Measurements from ENCODE around the gene DNAH1. TPM values are rescaled to one million over a fixed set of nuclear protein-coding genes. Genes with fewer than 3 reads are reported as not detected.

Gene DNAH1
- total and polyA plus RNA-seq, 2 of the 13 experiments (the other 11 are each of a cell fraction or from before 2014, with no cell fraction given) = 0.64 to 3.5 TPM

- Histone ChIP-seq H3K4me3 (replicated peaks in 1 of 3; ENCODE audit: insufficient read depth in 1 of 3, low read depth in 2 of 3, low read length in 3 of 3) (no peak overlapping the region), H4K20me1 (ENCODE audit: insufficient read depth, low read length) (no peaks in the 10 kb centered on the region), H3K27ac (ENCODE audit: extremely low read length, insufficient read depth, low read length) (no peak overlapping the region), H3K4me1 (ENCODE audit: insufficient read depth, low read length) (peaks cover 5% of the 10 kb centered on the region; the same call in 1 of the 2 replicates), H3K4me2 (ENCODE audit: low read depth, low read length) (no peak overlapping the region), H3K36me3 (replicated peaks in 1 of 2; ENCODE audit: control insufficient read depth in 1 of 2, insufficient read depth in 2 of 2, low read length in 2 of 2) (no peaks in the 10 kb centered on the region), H3K9me3 (ENCODE audit: low read length) (no peaks in the 10 kb centered on the region), H3K27me3 (ENCODE audit: control insufficient read depth in 1 of 2, insufficient read depth in 2 of 2, low read length in 2 of 2) (no peaks in the 10 kb centered on the region), H3K9ac (ENCODE audit: insufficient read depth, low read depth, low read length) (no peak overlapping the region), H3K79me2 (ENCODE audit: insufficient read depth, low read length) (no peaks in the 10 kb centered on the region), H2AFZ (ENCODE audit: low read length) (no peak overlapping the region)
- intact Hi-C loops (cut with micrococcal nuclease; ENCODE audit: unreplicated experiment) (no loop called here), in situ Hi-C loops (cut with HindIII; ENCODE audit: extremely low pct_ligation_motif_present, low pct_unique_long_range_greater_than_20kb) (no loop called here)
- TF ChIP-seq AKAP8 (CRISPR knock-in tag; IDR thresholded peaks at IDR 0.05) (no peak), HCFC1 (IDR thresholded peaks at IDR 0.05; ENCODE audit: low read depth, low read length) (no peak), RARA (CRISPR knock-in tag; IDR thresholded peaks at IDR 0.05) (no peak), ZNF7 (CRISPR knock-in tag; IDR thresholded peaks at IDR 0.05) (no peak), ZNF296 (CRISPR knock-in tag; conservative IDR thresholded peaks at IDR 0.05) (no peak), THAP11 (CRISPR knock-in tag; IDR thresholded peaks at IDR 0.05) (no peak), RFXANK (CRISPR knock-in tag; IDR thresholded peaks at IDR 0.05) (no peak), ATF7-NPFF (CRISPR knock-in tag; IDR thresholded peaks at IDR 0.05; ENCODE audit: low read depth) (no peak), ZNF451 (CRISPR knock-in tag; IDR thresholded peaks at IDR 0.05) (no peak)
- TF ChIP-seq, protein P1, sequence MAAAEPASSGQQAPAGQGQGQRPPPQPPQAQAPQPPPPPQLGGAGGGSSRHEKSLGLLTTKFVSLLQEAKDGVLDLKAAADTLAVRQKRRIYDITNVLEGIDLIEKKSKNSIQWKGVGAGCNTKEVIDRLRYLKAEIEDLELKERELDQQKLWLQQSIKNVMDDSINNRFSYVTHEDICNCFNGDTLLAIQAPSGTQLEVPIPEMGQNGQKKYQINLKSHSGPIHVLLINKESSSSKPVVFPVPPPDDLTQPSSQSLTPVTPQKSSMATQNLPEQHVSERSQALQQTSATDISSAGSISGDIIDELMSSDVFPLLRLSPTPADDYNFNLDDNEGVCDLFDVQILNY (CRISPR knock-in tag; conservative IDR thresholded peaks at IDR 0.05) = no peak
- TF ChIP-seq, protein P2, sequence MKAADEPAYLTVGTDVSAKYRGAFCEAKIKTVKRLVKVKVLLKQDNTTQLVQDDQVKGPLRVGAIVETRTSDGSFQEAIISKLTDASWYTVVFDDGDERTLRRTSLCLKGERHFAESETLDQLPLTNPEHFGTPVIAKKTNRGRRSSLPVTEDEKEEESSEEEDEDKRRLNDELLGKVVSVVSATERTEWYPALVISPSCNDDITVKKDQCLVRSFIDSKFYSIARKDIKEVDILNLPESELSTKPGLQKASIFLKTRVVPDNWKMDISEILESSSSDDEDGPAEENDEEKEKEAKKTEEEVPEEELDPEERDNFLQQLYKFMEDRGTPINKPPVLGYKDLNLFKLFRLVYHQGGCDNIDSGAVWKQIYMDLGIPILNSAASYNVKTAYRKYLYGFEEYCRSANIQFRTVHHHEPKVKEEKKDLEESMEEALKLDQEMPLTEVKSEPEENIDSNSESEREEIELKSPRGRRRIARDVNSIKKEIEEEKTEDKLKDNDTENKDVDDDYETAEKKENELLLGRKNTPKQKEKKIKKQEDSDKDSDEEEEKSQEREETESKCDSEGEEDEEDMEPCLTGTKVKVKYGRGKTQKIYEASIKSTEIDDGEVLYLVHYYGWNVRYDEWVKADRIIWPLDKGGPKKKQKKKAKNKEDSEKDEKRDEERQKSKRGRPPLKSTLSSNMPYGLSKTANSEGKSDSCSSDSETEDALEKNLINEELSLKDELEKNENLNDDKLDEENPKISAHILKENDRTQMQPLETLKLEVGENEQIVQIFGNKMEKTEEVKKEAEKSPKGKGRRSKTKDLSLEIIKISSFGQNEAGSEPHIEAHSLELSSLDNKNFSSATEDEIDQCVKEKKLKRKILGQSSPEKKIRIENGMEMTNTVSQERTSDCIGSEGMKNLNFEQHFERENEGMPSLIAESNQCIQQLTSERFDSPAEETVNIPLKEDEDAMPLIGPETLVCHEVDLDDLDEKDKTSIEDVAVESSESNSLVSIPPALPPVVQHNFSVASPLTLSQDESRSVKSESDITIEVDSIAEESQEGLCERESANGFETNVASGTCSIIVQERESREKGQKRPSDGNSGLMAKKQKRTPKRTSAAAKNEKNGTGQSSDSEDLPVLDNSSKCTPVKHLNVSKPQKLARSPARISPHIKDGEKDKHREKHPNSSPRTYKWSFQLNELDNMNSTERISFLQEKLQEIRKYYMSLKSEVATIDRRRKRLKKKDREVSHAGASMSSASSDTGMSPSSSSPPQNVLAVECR (CRISPR knock-in tag; IDR thresholded peaks at IDR 0.05; ENCODE audit: borderline replicate concordance) = no peak
- DNase-seq (ENCODE audit: low spot score) (no peak), ATAC-seq (no peak), FAIRE-seq (no peak)
- WGBS (ENCODE audit: low lambda C conversion rate) = 80% methylated on average over 18 of the region's 18 CpGs
- BruUV-seq (replicated peaks) = no TSS peak
- POLR2A ChIA-PET = no interaction called here
- CTCF ChIA-PET (ENCODE audit: low intra/inter-chr PET ratio, low total read pairs) = no interaction called here
These were observed 77.2 kb downstream of the DNAH1 start for GRCh38 chr3:52393131-52393807.
